Ovary (tissue), 9 donors: ENCODE measurements around the gene FILIP1L. TPM values are rescaled to one million over a fixed set of nuclear protein-coding genes. Genes with fewer than 3 reads are reported as not detected.

ENCODE experiments used
- DNase-seq, 5 donors: peaks; one replicate each; pipeline ENCODE4 v3.0.0-alpha.2; 2019 to 2020
- H3K27ac ChIP-seq, 2 donors: fragments of 200-600 bp; one replicate each; pipeline versions ENCODE4 v1.5.1 to v1.8.0; 2019 to 2022
- H3K27me3 ChIP-seq: fragments of 200-600 bp; one replicate; pipeline ENCODE4 v1.8.0; 2022
- H3K36me3 ChIP-seq: fragments of 200-600 bp; sonication (generic); one replicate; pipeline ENCODE4 v1.5.1; 2019
- H3K4me1 ChIP-seq: one replicate; pipeline ENCODE4 v1.8.1; 2013; ENCODE audit warnings: mild to moderate bottlenecking, moderate library complexity; ENCODE audit not compliant: insufficient read depth
- H3K4me3 ChIP-seq: fragments of 200-600 bp; sonication (generic); one replicate; pipeline ENCODE4 v1.5.1; 2017
- H3K9me3 ChIP-seq, 2 donors: fragments of 200-600 bp in 1 of 2; sonication (generic) in 1 of 2; one replicate each; pipeline versions ENCODE4 v1.5.1 to v1.8.1; 2013 to 2019; ENCODE audit warnings: mild to moderate bottlenecking in 1 of 2, moderate library complexity in 1 of 2
- CTCF ChIP-seq, 3 donors: fragments of 450-650 bp in 2 of 3; fragments of 200-600 bp in 1 of 3; IDR thresholded peaks; one replicate each; pipeline versions ENCODE4 v1.5.1 to v1.8.0; 2016 to 2022; ENCODE audit warnings: antibody characterized with exemption in 3 of 3, mild to moderate bottlenecking in 1 of 3
- EP300 ChIP-seq: sonication (generic); formaldehyde crosslinking; IDR thresholded peaks from one replicate; pipeline ENCODE4 v1.6.1; 2017; ENCODE audit warnings: antibody characterized with exemption
- POLR2A ChIP-seq: fragments of 450-650 bp; IDR thresholded peaks from one replicate; pipeline ENCODE4 v1.6.1; 2017; ENCODE audit warnings: antibody characterized with exemption, mild to moderate bottlenecking, moderate library complexity
- WGBS, 3 donors: extraction: QIAGEN DNeasy Blood & Tissue Kit in 1 of 3; methylation state at CpG; one replicate each; pipeline versions ENCODE4 v1.1.5 to v1.1.7; 2013 to 2017; 5-methylcytosine and 5-hydroxymethylcytosine counted together
- intact Hi-C, 4 donors: fragments of 100-400 bp; cut with DNase I; formaldehyde crosslinking; loops; one replicate each; pipeline versions ENCODE4 v1.11.0 to v1.15.1; 2022 to 2023
- polyA plus RNA-seq, 2 donors: library from polyadenylated mRNA; stranded (reverse); fragments of 200-250 nt in 1 of 2; fragments of 350-450 nt in 1 of 2; fragmentation: Illumina TruSeq in 1 of 2; extraction: RNeasy Lipid Tissue Mini Kit (QIAGEN cat#74804) in 1 of 2; gene quantifications; one replicate each; pipeline ENCODE4 v1.2.3, GENCODE V29; 2013 to 2014
- total RNA-seq, 7 donors: library from RNA; depleted of rRNA in 2 of 7; stranded (reverse); fragments of >200 nt in 2 of 7; fragmentation: NEBNext Ultra II Directional in 3 of 7; extraction: Animal tissue kit (Norgen Biotek cat#: 25700) in 3 of 7; gene quantifications; one replicate each; pipeline versions ENCODE4 v1.1.0 to v1.2.4, GENCODE V29; 2016 to 2023
- donor health status: DM: no; HTN: no; CAD: no; lungs with moderate emphysema.
- donor health status: DM: no; HTN: no; CAD: no.
- donor health status: Bipolar disorder and iron deficiency.
- donor health status: DM: yes; HTN: yes; CAD: no.
- donor health status: DM: no; HTN: no; CAD: no.
- donor health status: DM: yes; HTN: yes; CAD: no.

Gene FILIP1L
- total and polyA plus RNA-seq, 9 donors: 23.7 to 174 (median 110) TPM

- WGBS, 3 donors: 50 to 64% (median 61%) methylated on average over 4 of the region's 4 CpGs
- Histone ChIP-seq H3K36me3 (no peaks in the 10 kb centered on the region), H3K9me3 (no peaks in the 10 kb centered on the region), H3K4me1 (peaks cover 6% of the 10 kb centered on the region), H3K27ac (no peak overlapping the region), H3K27me3 (no peaks in the 10 kb centered on the region), H3K4me3 (no peak overlapping the region)
- TF ChIP-seq EP300 (no peak), CTCF (IDR thresholded peaks at IDR 0.05) (no peak), POLR2A (no peak)
- intact Hi-C loops: no loop called here
- DNase-seq: no peak
Measured at GRCh38 chr3:99954914-99955644, 159.2 kb downstream of the FILIP1L start.

DNA sequence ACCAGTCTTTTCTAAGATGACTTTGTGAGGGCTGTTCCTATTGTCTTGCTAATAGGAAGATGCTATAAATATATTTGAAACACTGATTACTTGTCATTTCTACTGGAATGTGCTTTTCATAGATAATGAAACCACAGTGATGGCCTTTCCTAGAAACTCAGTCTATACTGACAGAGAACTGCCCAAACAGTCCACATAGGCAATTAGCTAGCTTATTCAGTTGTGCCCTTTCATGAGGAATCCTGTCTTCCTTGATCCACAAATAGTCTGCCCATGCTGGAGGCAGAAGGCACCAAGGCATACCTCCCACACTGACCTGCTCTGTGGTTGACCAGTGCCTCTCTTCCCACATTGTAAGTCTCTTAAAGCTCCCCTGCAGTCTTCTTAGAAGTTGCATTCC, 160.7 kb downstream of the FILIP1L start:
- H3K9me3 ChIP-seq: no peaks in the 10 kb centered on the region
- peaks cover 5% of the 10 kb centered on the region for H3K4me1 ChIP-seq
- intact Hi-C loops: no loop called here
- TF ChIP-seq EP300 (no peak), CTCF (IDR thresholded peaks at IDR 0.05) (no peak), POLR2A (no peak)
- H3K27ac ChIP-seq: no peak overlapping the region
- no peak for DNase-seq
- no peaks in the 10 kb centered on the region for H3K36me3 ChIP-seq
- H3K4me3 ChIP-seq: no peak overlapping the region
- H3K27me3 ChIP-seq: no peaks in the 10 kb centered on the region

GRCh38 chr3:99952306-99952705, 162.0 kb downstream of the FILIP1L start:
- Histone ChIP-seq H3K27me3 (no peaks in the 10 kb centered on the region), H3K27ac (no peak overlapping the region), H3K4me3 (no peak overlapping the region), H3K9me3 (no peaks in the 10 kb centered on the region), H3K36me3 (no peaks in the 10 kb centered on the region), H3K4me1 (no peaks in the 10 kb centered on the region)
- DNase-seq: no peak
- WGBS, 3 donors: 86 to 94% (median 89%) methylated on average over 1 of the region's 1 CpG
- intact Hi-C loops: no loop called here
- TF ChIP-seq EP300 (no peak), POLR2A (no peak), CTCF (IDR thresholded peaks at IDR 0.05) (no peak)

GRCh38 chr3:99951701-99952100, 162.6 kb downstream of the FILIP1L start:
- Histone ChIP-seq H3K4me3 (no peak overlapping the region), H3K4me1 (no peaks in the 10 kb centered on the region), H3K36me3 (no peaks in the 10 kb centered on the region), H3K27ac (no peak overlapping the region), H3K27me3 (no peaks in the 10 kb centered on the region), H3K9me3 (no peaks in the 10 kb centered on the region)
- intact Hi-C loops: no loop called here
- TF ChIP-seq POLR2A (no peak), EP300 (no peak), CTCF (IDR thresholded peaks at IDR 0.05) (no peak)
- DNase-seq: no peak
